H1 (cell line): ENCODE data around the gene MKI67. TPM values are rescaled to one million over a fixed set of nuclear protein-coding genes. Genes with fewer than 3 reads are reported as not detected.

ENCODE experiments used
- CTCF ChIA-PET: fragments of 300-600 bp; sonication (Branson Sonifier 250); formaldehyde crosslinking; loops from one replicate; lab custom pipeline; 2021; ENCODE audit not compliant: partially characterized antibody; lab: Charles Lee
- POLR2A ChIA-PET: fragments of 300-600 bp; sonication (Branson Sonifier 250); formaldehyde crosslinking; loops from one replicate; lab custom pipeline; 2021; ENCODE audit warnings: inconsistent platforms; ENCODE audit not compliant: partially characterized antibody; lab: Charles Lee
- DNase-seq, 2 experiments: peaks; one replicate each; pipeline versions ENCODE4 v3.0.0 to v3.0.0-alpha.2; 2010 to 2022; ENCODE audit warnings: low spot score in 2 of 2, low read depth in 1 of 2, mixed read lengths in 1 of 2
- FAIRE-seq: peaks from 2 replicates; lab custom pipeline; 2011; peaks lifted over from hg19 to GRCh38; lab: Jason Lieb, UNC
- H2AFZ ChIP-seq: 2 replicates; pipeline ENCODE4 v1.8.1; 2012; ENCODE audit warnings: low read length, inconsistent platforms
- H2AK5ac ChIP-seq: 2 replicates; pipeline ENCODE4 v1.6.1; 2013; ENCODE audit warnings: low read depth, low read length
- H2BK120ac ChIP-seq: replicated peaks from 2 replicates; pipeline ENCODE3; 2013; ENCODE audit warnings: low read depth, low read length, inconsistent platforms
- H2BK12ac ChIP-seq: 2 replicates; pipeline ENCODE4 v1.6.1; 2013; ENCODE audit warnings: low read depth, low read length
- H2BK15ac ChIP-seq: 2 replicates; pipeline ENCODE4 v1.6.1; 2013; ENCODE audit warnings: low read length
- H2BK20ac ChIP-seq: 2 replicates; pipeline ENCODE4 v1.6.1; 2013; ENCODE audit warnings: low read length
- H2BK5ac ChIP-seq: 2 replicates; pipeline ENCODE4 v1.6.1; 2013; ENCODE audit warnings: low read depth, low read length
- H3K14ac ChIP-seq: 2 replicates; pipeline ENCODE4 v1.6.1; 2013; ENCODE audit warnings: inconsistent platforms; ENCODE audit not compliant: insufficient read length
- H3K18ac ChIP-seq: 2 replicates; pipeline ENCODE4 v1.6.1; 2013; ENCODE audit warnings: low read length; ENCODE audit errors: extremely low read depth
- H3K23ac ChIP-seq: 2 replicates; pipeline ENCODE4 v1.6.1; 2013; ENCODE audit warnings: inconsistent platforms; ENCODE audit not compliant: insufficient read length
- H3K23me2 ChIP-seq: 2 replicates; pipeline ENCODE4 v1.6.1; 2013; ENCODE audit warnings: low read depth, low read length
- H3K27ac ChIP-seq: 2 replicates; pipeline ENCODE4 v1.6.1; 2011; ENCODE audit warnings: low read depth, low read length, inconsistent platforms
- H3K27me3 ChIP-seq, 4 experiments: replicated peaks in 1 of 4; 1 replicate in 1 of 4; 2 replicates in 3 of 4; pipeline versions ENCODE4 v1.6.1 to v1.8.1; 2011 to 2013; ENCODE audit warnings: low read length in 3 of 4, mild to moderate bottlenecking in 3 of 4, inconsistent platforms in 2 of 4, mixed read lengths in 2 of 4, moderate library complexity in 1 of 4; ENCODE audit not compliant: control insufficient read depth in 3 of 4, insufficient read depth in 3 of 4; ENCODE audit errors: extremely low read depth in 1 of 4
- H3K36me3 ChIP-seq, 4 experiments: 2 replicates each; pipeline versions ENCODE4 v1.6.1 to v1.8.1; 2011 to 2013; ENCODE audit warnings: mild to moderate bottlenecking in 4 of 4, low read length in 3 of 4, moderate library complexity in 2 of 4, control low read depth in 1 of 4, inconsistent platforms in 1 of 4; ENCODE audit not compliant: insufficient read depth in 4 of 4, control insufficient read depth in 2 of 4
- H3K4ac ChIP-seq: replicated peaks from 2 replicates; pipeline ENCODE3; 2013; ENCODE audit warnings: low read length, low read depth, mixed read lengths, inconsistent platforms; ENCODE audit not compliant: insufficient read length
- H3K4me1 ChIP-seq, 4 experiments: replicated peaks in 1 of 4; 1 replicate in 1 of 4; 2 replicates in 3 of 4; pipeline versions ENCODE4 v1.6.1 to v1.8.1; 2011 to 2013; ENCODE audit warnings: low read length in 3 of 4, inconsistent platforms in 2 of 4, mixed read lengths in 1 of 4; ENCODE audit not compliant: insufficient read depth in 4 of 4, control insufficient read depth in 3 of 4
- H3K4me2 ChIP-seq, 2 experiments: 2 replicates each; pipeline versions ENCODE4 v1.6.1 to v1.8.1; 2011 to 2013; ENCODE audit warnings: low read depth in 2 of 2, low read length in 2 of 2, control low read depth in 1 of 2, inconsistent platforms in 1 of 2, mild to moderate bottlenecking in 1 of 2; ENCODE audit not compliant: insufficient read depth in 1 of 2
- H3K4me3 ChIP-seq, 4 experiments: fragments of 200-600, 300-600 bp in 1 of 4; sonication (generic), shearing (Covaris generic), sonication (Bioruptor Twin) in 1 of 4; 2 replicates each; pipeline versions ENCODE4 v1.5.1 to v1.8.1; 2011 to 2016; ENCODE audit warnings: low read length in 4 of 4, low read depth in 3 of 4, control low read depth in 2 of 4, inconsistent platforms in 2 of 4, mild to moderate bottlenecking in 2 of 4, mixed read lengths in 1 of 4, moderate library complexity in 1 of 4; ENCODE audit not compliant: insufficient read depth in 2 of 4; ENCODE audit errors: extremely low read depth in 1 of 4
- H3K56ac ChIP-seq: replicated peaks from 2 replicates; pipeline ENCODE3; 2013; ENCODE audit warnings: low read depth, mild to moderate bottlenecking, mixed read lengths, low read length, inconsistent platforms; ENCODE audit not compliant: insufficient read length
- H3K79me1 ChIP-seq: 2 replicates; pipeline ENCODE4 v1.6.1; 2013; ENCODE audit warnings: low read depth, low read length, control low read depth
- H3K79me2 ChIP-seq, 2 experiments: 2 replicates each; pipeline versions ENCODE4 v1.6.1 to v1.8.1; 2012 to 2013; ENCODE audit warnings: low read length in 2 of 2, mild to moderate bottlenecking in 2 of 2, inconsistent platforms in 1 of 2; ENCODE audit not compliant: insufficient read depth in 2 of 2, control insufficient read depth in 1 of 2
- H3K9ac ChIP-seq, 4 experiments: replicated peaks in 1 of 4; 1 replicate in 1 of 4; 2 replicates in 3 of 4; pipeline versions ENCODE4 v1.6.1 to v1.8.1; 2011 to 2013; ENCODE audit warnings: low read depth in 3 of 4, low read length in 3 of 4, control low read depth in 2 of 4, mild to moderate bottlenecking in 2 of 4, moderate library complexity in 2 of 4, inconsistent platforms in 1 of 4; ENCODE audit errors: extremely low read depth in 1 of 4
- H3K9me3 ChIP-seq, 2 experiments: 2 replicates each; pipeline versions ENCODE4 v1.6.1 to v1.8.1; 2012 to 2013; ENCODE audit warnings: mild to moderate bottlenecking in 2 of 2, moderate library complexity in 2 of 2, control low read depth in 1 of 2, inconsistent platforms in 1 of 2, low read depth in 1 of 2, low read length in 1 of 2, mixed read lengths in 1 of 2; ENCODE audit not compliant: insufficient read depth in 2 of 2
- H4K20me1 ChIP-seq, 2 experiments: replicated peaks in 1 of 2; 2 replicates each; pipeline versions ENCODE3 to v1.8.1; 2011 to 2013; ENCODE audit warnings: inconsistent platforms in 2 of 2, low read length in 2 of 2, mild to moderate bottlenecking in 1 of 2; ENCODE audit not compliant: insufficient read depth in 2 of 2, control insufficient read depth in 1 of 2
- H4K5ac ChIP-seq: 2 replicates; pipeline ENCODE4 v1.6.1; 2013; ENCODE audit warnings: low read length, low read depth, mixed read lengths, inconsistent platforms; ENCODE audit not compliant: insufficient read length
- H4K8ac ChIP-seq: 2 replicates; pipeline ENCODE4 v1.8.0; 2013; ENCODE audit warnings: mild to moderate bottlenecking, moderate library complexity, low read length, inconsistent platforms; ENCODE audit not compliant: insufficient read depth; ENCODE audit errors: extremely low read depth
- H4K91ac ChIP-seq: replicated peaks from 2 replicates; pipeline ENCODE3; 2013; ENCODE audit warnings: low read length, mixed read lengths, inconsistent platforms; ENCODE audit not compliant: insufficient read length
- WGBS, 2 experiments: shearing (Covaris generic) in 1 of 2; methylation state at CpG; one replicate each; pipeline versions ENCODE4 v1.1.6 to v1.1.7; 2013 to 2015; ENCODE audit warnings: low lambda C conversion rate in 2 of 2, mixed read lengths in 2 of 2, inconsistent platforms in 1 of 2, low coverage in 1 of 2, missing lambda C conversion rate in 1 of 2; ENCODE audit not compliant: insufficient replicate concordance in 2 of 2, insufficient coverage in 1 of 2, insufficient read length in 1 of 2; ENCODE audit errors: extremely low coverage in 1 of 2, missing lambda C conversion rate in 1 of 2; 5-methylcytosine and 5-hydroxymethylcytosine counted together
- polyA plus RNA-seq, 7 experiments: library from polyadenylated mRNA; depleted of rRNA in 3 of 7; stranded (reverse) in 5 of 7; unstranded in 2 of 7; fragments of >200 nt in 5 of 7; fragments of 200-250 nt in 2 of 7; gene quantifications; 1 replicate in 5 of 7; 2 replicates in 1 of 7; 4 replicates in 1 of 7; pipeline versions ENCODE4 v1.2.1 to v1.2.3, GENCODE V29; 2011 to 2013; ENCODE audit warnings: missing spikeins in 2 of 7, mixed read lengths in 2 of 7
- total RNA-seq: library from RNA; stranded (reverse); fragmentation: NEBNext Ultra II Directional; extraction: Animal tissue kit (Norgen Biotek cat#: 25700); gene quantifications from 2 replicates; pipeline ENCODE4 v1.2.1, GENCODE V29; 2021

Gene MKI67
- total and polyA plus RNA-seq, 2 of the 8 experiments (the other 6 are each of a cell fraction or from before 2014, with no cell fraction given) = 15.8 to 85.1 TPM

GRCh38 chr10:128064970-128065580 is 61.1 kb downstream of the MKI67 start:
- ChIA-PET POLR2A (interaction anchor here (1.2 kb wide), 1 partner anchor 12 kb away, joined by 3 read pairs; no protein-coding TSS in a partner anchor), CTCF (interaction anchor here (0.9 to 1.5 kb wide), 2 partner anchors 25 to 29 kb away, joined by 3 read pairs; no protein-coding TSS in a partner anchor)
- Histone ChIP-seq H3K4ac (no peak overlapping the region), H2BK12ac (no peak overlapping the region), H3K79me2 (no peaks in the 10 kb centered on the region), H3K9ac (no peak overlapping the region), H3K79me1 (0 out of 2 replicates have a peak, but pooled peaks cover 2% of the 10 kb centered on the region), H2BK120ac (no peak overlapping the region), H3K27me3 (no peaks in the 10 kb centered on the region), H4K8ac (no peak overlapping the region), H2AFZ (no peak overlapping the region), H3K56ac (no peak overlapping the region), H4K91ac (no peak overlapping the region), H2AK5ac (no peak overlapping the region), H3K23ac (no peak overlapping the region), H3K9me3 (no peaks in the 10 kb centered on the region), H4K5ac (no peak overlapping the region), H2BK20ac (no peak overlapping the region), H3K18ac (no peak overlapping the region), H3K27ac (no peak overlapping the region), H2BK15ac (no peak overlapping the region), H3K4me2 (no peak overlapping the region), H3K14ac (no peak overlapping the region), H3K4me3 (no peak overlapping the region), H3K36me3 (no peaks in the 10 kb centered on the region), H2BK5ac (no peak overlapping the region), H3K23me2 (peaks cover 9% of the 10 kb centered on the region; the same call in 1 of the 2 replicates), H3K4me1 (peaks cover 9 to 21% (median 15%) of the 10 kb centered on the region in 4 experiments), H4K20me1 (peaks cover 0 to 8% of the 10 kb centered on the region in 2 experiments)
- no peak for FAIRE-seq
- WGBS, 2 experiments = 92% methylated on average over 17 of the region's 17 CpGs; no CpG with 5 or more reads in 1 of the 2 experiments
- no peak for DNase-seq
